GM21619 (cell line): Measurements from ENCODE around the gene RASGRF2.
"Not testable (repeated sequence)": the region's sequence is repeated elsewhere in the genome, so short reads cannot be mapped to it uniquely, and the experiment has no call there.

ENCODE experiments used
- ATAC-seq: cut with Tn5 transposase; IDR thresholded peaks from one replicate; pipeline ENCODE4 v1.9.1; 2021; ENCODE audit not compliant: unreplicated experiment

The RASGRF2 gene

DNA sequence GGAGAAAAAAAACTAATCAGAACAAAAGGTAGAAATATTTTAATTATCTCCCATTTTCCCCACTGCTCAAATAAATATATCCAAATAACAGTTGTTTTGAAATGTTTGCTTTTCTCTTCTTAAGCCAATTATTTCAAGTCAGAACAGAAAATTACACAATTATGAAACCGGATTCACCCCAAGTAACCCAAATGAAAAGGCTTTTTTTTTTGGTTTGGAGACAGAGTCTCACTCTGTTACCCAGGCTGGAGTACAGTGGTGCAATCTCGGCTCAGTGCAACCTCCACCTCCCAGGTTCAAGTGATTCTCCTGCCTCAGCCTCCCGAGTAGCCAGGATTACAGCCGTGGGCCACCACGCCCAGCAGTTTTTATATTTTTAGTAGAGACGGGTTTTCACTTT is 164.5 kb downstream of the RASGRF2 start:
- ATAC-seq, result not testable (repeated sequence)

DNA sequence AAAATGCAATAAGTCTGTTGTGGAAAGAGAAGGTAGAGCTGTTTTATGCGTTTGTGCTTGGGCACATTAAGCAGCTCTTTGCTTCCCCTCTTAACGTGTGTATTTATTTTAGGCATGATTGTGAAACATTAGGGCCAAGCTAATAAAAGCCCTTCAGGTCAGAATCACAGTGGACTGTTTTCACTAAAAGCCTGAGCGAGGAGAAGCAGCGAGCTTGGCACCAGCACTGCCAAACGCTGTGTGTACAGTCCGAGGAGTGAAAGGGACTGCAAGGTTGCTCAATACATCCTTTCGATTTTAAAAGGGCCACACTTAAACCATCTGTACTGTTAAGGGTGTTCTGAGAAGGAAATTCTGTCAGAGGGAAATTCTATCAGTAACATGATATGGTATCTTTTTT is 165.8 kb downstream of the RASGRF2 start:
- ATAC-seq, result no peak

DNA sequence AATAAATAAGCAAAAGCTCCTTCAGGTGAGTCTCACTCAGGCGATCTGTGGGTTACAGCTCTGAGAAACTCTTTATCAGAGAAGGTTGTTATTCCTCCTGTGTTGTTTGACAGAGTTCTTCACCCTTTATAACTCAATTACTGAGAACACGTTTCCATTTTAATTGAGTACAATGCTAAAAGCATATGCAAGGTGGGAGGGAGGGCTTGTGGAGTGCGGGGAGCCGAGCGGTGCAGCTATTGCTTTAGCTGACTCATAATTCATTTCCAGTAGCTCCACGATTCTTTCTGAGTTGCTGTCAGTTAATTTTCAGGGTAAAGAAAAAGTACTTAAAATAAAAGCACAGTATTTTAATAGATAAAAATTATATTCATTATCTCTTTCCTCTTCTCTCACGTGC is 168.3 kb downstream of the RASGRF2 start:
- ATAC-seq, result no peak

DNA sequence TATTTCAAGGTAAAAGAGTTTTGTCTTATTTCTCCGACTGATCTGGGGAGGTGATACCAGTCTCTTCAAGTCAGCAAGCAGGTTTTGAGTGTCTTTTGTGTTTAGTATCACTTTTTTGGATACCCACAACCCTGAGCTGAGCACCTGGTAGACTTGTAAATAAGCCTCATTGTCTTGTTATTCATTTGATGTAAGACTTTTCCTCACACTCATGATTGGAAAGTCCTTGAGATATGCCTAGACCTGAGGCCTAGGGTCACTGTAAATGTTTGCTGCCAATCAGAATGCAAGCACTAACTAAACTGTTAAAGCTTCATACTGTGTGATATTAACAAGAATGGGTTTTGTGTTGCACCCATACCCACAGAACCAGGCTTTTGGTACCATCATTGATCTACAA is 172.2 kb downstream of the RASGRF2 start:
- ATAC-seq, result no peak

DNA sequence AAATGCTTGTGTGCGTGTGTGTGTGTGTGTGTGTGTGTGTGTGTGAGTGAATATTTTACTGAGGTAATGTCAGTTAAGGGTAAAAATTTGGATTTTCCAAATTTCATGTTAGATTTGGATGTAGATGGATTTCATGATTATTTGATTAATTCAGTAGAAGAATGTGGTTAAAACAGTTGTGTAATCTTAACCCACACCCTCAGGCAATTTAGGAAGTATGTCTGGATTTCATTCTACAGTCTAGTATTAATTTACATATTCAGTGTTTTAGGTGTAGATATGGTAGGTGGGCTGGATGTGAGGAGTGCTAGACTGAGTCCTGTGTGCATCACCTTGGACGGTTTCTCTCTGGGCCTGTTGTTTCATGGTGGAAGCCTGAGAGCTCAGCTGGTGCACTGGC is 173.9 kb downstream of the RASGRF2 start:
- ATAC-seq, result no peak

DNA sequence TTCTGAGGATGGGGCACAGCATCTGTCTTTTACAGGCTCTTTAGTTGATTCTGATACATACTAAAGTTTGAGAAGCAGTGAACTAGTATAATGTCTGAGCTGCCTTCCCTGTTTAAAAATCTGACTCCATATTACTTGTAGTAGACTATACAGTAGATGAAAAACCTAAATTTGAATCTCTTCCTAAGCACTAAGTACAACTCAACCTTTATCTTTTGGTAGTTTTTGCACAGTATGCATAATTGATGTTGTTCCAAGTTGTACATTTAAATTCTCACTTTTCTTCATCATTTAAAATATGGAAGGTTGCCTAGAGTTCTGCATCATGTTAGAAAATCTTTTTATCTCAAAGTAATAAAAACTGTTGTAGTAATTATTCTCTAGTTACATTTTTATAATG is 174.4 kb downstream of the RASGRF2 start:
- no peak for ATAC-seq

DNA sequence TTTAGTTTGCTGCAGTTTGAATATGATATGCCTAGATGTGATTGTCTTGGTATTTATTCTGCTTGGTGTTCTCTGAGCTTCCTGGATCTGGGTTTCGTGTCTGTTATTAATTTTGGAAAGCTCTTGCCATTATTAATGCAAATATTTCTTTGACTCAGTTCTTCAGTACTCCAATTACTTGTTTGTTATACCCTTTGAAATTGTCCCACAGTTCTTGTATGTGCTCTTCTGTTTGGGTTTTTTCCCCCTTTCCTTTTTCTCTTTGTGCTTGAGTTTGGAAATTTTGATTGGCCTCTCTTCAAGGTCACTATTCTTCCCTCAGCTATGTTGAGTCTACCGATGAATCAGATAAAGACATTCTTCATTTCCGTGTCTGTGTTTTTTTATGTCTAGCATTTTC is 176.4 kb downstream of the RASGRF2 start:
- no peak for ATAC-seq

DNA sequence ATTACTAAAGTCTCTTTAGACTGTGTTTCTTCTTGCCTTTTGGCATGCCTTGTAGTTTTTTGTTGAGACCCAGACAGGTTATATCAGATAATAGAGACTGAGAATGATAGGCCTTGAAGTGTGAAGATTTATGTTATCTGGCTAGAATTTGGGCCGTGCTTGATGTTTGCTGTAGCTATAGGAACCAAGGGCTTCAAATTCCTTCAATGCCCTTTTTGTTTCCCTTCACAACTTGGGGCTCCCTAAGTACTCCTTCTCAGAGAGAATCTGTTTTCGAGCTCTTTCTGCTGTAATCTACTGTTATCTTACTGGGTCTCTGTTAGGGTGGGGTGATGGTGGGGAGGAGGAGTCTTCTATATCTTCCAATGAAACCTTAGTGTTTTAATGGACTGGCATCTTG is 177.7 kb downstream of the RASGRF2 start:
- ATAC-seq, result no peak

DNA sequence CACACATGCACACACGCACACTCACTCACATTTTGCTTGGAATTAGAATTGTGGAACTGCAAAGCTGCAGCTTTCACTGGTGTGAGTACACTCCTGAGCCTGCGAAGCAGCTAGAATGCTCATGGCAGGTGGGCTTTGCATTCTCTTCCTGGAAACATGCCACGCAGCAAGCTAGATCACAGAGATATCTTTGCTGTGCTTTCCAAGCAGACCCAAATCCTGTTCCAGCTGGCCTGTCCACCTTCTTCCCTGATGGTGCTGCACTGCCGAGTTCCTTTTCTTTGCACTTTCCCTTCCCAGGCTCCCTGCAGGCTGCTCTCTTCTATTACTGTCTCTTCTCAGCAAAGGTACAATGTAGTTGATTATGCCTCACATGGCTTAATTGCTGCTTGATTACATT is 180.3 kb downstream of the RASGRF2 start:
- no peak for ATAC-seq

DNA sequence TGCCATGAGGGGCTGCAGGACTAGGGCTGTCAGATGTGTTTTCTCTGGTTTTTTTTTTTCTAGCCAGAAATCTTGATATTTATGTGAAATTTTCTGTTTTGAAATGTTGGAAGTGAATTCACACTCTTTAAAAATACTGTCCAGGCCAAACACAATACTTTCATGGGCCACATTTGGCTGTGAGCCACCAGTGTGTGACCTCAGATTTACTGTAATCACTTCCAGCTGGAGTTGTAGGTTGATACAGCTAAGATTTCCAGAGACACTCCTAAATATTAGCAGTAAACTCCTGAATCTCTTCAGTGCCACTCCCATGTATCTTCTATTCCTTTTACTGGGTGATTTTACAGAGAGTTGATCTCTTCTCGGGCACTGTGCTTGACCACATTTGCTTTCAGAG is 180.8 kb downstream of the RASGRF2 start:
- no peak for ATAC-seq

DNA sequence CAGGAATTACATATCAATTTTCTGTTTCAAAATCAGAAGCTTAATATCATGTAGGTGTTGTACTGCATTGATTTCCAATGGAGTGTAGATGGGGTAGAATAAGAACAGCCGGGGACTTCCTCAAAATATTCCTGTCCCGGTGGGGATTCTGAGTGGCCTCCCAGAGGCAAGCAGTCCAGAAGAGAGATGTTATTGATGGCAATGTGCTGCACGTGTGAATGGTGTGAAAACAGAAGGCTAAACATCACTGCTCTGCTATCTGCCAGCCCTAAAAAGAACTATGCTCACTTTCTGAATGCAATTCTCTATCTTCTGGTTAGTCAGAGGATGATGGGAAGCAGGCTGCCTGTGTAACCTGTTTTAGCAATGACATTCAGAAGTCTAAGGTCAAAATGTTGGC is 181.9 kb downstream of the RASGRF2 start:
- no peak for ATAC-seq

DNA sequence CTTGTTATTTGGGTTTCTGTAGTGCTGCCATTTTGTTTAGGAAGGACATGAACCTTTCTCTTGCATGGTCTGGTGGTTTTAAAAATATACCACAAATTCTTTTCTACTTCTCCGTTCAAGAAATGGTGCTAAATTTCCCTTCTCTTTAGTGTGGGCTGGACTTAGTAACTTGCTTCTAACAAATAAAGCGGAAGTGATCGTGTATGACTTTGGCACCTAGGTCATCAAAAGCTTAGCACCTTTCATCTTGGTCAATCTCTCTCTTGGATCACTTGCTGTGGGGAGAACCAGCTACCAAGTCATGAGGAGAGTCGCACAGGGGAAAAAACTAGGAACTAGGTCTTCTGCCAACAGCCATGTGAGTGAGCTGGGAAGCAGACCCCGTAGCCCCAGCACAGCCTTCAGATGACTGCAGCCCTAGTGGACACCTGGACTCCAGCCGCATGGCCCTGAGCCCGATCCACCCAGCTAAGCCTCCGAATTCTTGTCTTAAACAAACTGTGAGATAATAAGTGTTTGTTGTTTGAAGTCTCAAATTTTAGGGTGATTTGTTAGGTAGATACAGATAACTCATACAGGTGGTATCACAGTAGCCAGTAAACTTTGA is 185.3 kb downstream of the RASGRF2 start:
- no peak for ATAC-seq

DNA sequence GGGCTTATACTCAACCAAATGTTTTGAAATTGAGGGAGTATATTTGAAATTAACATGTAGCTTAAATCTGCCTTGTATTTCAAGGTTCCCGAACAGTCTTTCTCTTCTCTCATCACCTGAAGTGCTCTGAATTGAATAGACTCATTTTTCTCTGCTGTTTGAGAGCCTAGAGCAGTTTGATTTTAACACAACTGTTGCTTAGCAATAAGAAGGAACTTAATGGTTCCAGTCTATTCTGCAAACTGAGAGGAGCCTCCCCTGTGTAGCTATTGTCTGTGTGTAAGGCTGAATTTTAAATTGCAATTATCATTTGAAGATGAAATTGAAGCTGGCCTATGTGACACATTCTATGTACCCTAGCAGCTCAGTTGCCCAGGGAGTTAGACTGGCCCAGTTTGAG is 185.9 kb downstream of the RASGRF2 start:
- no peak for ATAC-seq

DNA sequence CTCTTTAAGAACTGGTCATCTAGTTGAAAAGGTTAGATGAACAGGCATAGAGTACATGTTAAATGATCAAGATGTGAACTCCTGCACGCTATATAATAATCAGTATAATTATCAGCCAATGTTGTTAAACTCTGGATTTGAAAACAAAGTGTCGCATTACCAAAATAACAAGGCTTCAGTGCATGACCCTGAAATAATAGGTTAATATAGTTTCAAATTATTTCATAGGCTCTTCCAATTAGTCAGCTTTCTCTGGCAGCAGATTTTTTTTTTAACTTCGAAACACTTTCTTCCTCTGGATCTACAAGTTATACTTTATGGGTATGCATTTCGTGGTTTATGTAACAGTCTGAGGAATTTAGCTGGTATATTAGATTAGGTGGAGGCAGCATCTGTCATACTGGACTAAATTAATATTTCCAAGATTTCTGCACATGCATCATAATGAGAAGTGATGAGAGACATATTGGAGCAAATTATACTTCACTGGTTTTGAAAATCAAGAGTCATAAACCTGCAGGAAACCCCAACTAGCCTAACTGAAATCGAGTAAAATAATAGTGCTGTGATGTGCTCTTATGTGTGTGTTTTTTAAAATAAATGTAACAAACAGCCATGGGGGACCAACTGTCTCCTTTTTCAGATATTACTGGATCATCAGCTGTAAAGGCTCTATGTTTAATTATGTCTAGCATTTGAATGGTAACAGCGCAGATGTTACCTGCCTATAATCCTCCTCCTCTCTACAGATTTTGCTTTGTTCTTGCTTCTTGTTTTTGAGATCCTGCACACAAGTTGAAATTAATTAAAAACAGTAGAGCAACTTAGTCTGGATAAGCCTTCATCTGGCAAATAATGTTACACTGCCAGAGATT is 187.1 kb downstream of the RASGRF2 start:
- no peak for ATAC-seq

DNA sequence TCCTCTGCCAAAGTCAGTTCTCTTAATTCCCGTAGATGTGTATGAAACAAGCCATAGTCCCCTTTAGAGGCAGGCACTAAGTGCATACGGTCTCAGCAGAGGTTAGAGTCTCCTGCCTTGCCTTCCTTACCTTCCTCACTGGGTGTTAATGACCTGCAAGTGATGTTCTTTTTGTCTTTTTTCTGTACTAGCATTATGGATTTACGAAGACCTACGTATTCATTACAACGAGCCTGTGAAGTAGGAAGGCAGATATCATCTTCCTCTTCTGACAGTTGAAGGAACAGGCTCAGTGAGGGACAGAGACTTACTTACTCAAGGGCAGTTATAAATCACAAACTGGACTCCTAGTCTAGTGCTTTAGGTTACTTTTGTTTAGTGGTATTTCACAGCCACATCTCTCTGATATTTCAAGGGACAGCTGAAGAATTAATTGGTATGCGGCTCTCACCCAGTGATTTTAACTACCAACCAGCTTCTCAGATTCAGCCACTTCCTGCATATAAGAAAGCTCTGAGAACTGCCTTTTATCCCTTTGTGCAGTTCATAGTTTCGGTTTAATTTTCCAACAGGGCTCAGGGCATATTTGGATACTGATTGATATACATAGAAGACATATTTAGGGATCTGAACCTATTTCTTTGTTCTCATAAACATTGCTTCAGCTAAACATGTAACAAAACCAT is 187.9 kb downstream of the RASGRF2 start:
- no peak for ATAC-seq

DNA sequence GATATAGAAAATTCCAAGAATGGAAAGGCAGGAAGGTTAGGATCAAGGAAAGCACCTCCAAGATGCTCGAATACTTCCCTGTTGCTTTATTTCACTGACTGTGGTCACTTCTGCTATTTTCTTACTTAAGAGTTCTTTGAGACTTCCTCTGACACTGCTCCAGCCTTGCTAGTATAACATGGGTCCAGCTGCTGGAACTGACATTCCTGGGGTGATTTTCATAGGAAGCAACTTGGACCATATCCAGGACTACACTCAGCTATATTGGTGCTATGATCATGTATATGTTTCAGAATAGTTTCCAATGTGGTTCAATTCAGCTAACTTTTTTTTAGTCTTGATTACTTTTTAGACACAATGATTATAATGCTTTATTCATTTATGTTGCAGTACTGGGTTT is 191.4 kb downstream of the RASGRF2 start:
- ATAC-seq, result no peak

DNA sequence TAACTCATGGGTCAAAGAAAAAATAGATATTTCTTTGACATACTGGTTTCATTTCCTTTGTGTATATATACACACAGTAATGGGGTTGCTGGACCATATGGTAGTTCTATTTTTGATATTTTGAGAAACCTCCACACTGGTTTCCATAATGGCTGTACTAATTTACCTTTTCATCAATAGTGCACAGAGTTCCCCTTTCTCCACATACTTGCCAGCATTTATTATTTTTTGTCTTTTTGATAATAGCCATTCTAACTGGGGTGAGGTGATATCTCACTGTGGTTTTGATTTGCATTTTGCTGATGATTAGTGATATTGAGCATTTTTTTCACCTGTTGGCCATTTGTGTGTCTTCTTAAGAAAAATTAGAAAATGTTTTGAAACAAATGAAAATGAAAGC is 194.6 kb downstream of the RASGRF2 start:
- no peak for ATAC-seq

DNA sequence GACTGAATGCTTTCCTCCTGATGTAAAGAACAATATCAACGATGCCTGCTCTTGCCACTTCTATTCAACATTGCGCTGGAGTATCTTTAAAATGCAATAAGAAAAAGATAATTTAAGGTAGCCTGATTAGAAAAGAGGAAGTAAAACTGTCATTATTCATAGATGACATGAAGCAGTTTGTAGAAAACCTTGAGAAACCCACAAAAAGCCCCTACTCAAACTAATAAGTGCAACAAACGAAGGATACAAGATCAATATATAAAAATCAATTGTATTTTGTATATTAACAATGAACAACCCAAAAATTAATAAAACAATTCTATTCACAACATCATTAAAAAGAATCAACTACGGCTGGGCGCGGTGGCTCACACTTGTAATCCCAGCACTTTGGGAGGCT is 196.6 kb downstream of the RASGRF2 start:
- no peak for ATAC-seq

DNA sequence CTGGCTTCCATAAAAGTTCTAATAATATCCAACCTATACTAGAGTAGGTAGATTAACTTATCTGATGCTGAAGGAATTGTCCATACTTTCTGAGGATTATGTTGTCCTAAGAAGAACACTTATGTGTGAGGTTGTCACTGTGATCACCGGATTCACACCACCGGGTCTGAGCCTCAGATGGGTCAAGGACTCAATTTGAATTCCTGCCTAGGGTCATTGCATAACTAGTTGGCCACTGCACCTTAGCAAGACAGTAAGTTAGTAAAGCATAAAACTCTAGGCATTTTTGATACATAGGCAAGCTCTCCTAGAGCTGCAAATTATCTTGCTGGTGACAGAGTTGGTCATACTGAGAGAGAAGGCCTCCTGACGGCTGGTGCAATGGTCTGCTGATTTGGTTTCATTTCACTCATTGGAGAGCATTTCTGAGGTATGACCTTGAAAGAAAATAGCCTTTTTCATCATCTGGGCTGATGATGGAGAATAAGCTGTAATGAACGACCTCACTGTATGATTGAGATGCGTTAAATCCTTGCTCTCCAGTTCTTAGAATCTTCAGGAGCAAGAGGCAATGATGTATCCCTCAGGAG is 200.9 kb downstream of the RASGRF2 start:
- peak; percentile 81 for ATAC-seq

DNA sequence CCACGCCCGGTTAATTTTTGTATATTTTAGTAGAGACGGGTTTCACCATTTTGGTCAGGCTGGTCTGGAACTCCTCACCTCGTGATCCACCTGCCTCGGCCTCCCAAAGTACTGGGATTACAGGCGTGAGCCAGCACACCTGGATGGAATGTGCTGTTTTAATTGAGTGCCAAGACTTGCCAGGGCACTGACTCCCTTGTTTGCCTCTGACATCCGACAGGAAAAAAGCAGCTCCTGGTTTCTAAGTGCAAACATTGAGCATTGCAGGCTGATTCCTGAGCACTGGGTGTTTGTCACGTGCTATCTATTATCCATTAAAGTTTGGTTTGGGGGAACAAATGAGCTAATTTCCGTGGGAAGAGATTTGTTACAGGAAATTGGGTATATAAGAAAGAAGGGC is 202.3 kb downstream of the RASGRF2 start:
- ATAC-seq, result no peak

DNA sequence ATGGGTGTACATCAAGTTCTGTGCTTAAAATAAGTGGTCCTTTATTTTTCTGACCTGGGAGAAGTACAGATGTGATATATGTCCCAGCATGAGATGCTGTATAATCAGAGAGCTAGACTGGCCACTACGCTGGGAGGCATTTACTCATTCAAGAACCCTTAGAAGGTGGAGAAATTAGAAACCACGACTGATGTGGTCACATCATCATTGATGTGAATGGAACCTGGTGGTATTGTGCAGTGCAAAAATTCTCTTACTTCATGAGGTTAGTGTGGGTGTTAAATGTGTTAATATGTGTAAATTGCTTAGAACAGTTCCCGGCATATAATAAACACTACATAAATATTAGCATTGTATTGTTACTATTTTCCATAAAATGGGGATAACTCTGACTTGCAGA is 203.5 kb downstream of the RASGRF2 start:
- ATAC-seq, result no peak

DNA sequence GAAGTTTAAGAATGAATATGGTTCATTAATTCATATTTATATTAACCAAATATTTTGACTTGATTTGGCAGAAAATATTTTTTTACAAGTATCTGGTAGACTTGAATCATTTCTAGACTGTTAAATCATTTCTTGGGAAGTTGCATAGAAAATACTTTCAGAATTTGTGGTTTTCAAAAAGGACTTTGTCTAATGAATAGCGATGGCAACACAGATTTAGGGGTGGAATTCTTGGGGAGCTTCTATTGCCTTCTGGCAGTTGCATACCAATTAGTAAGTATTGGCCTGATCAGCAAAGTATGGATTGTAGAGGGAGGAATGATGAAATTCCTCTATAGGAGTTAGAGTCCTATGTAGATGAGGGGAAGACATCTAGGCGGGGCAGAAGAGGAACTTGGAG is 204.3 kb downstream of the RASGRF2 start:
- ATAC-seq, result no peak
